ENCODE results near the gene CCDC149. TPM values are rescaled to one million over a fixed set of nuclear protein-coding genes. Genes with fewer than 3 reads are reported as not detected.

Gene CCDC149
- total and polyA plus RNA-seq, 9 of the 15 experiments (the other 6 are each of a cell fraction or from before 2014, with no cell fraction given) = 0.04 to 0.18 TPM; not detected in 7

- H3K36me3 ChIP-seq (ENCODE audit: control insufficient read depth, insufficient read depth, low read length) = no peaks in the 10 kb centered on the region
- no peak for ATAC-seq
- no peak for TF ChIP-seq EZH2 (IDR thresholded peaks at IDR 0.05; ENCODE audit: borderline replicate concordance, low read depth, low read length)
- no peak overlapping the region for H3K4me2 ChIP-seq (ENCODE audit: insufficient read depth, low read length)
- 4% methylated on average over 4 of the region's 4 CpGs for WGBS (ENCODE audit: insufficient coverage, low coverage, missing lambda C conversion rate)
- no peaks in the 10 kb centered on the region for H3K9me1 ChIP-seq (ENCODE audit: control insufficient read depth, insufficient read depth, low read length)
- H3K9me3 ChIP-seq (replicated peaks; ENCODE audit: control insufficient read depth, insufficient read depth, low read depth, low read length) = no peaks in the 10 kb centered on the region
- no peak overlapping the region for H2AFZ ChIP-seq (ENCODE audit: low read depth, low read length)
- H3K27me3 ChIP-seq (ENCODE audit: control insufficient read depth in 2 of 2, insufficient read depth in 2 of 2, low read length in 2 of 2) = no peaks in the 10 kb centered on the region
- H3K27ac ChIP-seq (ENCODE audit: extremely low read depth, low read depth, low read length) = no peak overlapping the region
- H3K4me3 ChIP-seq = no peak overlapping the region
- H4K20me1 ChIP-seq (replicated peaks; ENCODE audit: control insufficient read depth, insufficient read depth, low read length) = no peaks in the 10 kb centered on the region
- BruUV-seq (replicated peaks) = no TSS peak
- H3K9ac ChIP-seq (ENCODE audit: insufficient read depth in 1 of 2, low read depth in 2 of 2, low read length in 2 of 2) = no peak overlapping the region
- in situ Hi-C loops (cut with MboI) (no loop called here), intact Hi-C loops (cut with micrococcal nuclease) (no loop called here)
- H3K79me2 ChIP-seq (ENCODE audit: control insufficient read depth, insufficient read depth, low read length) = no peaks in the 10 kb centered on the region
- ChIA-PET CTCF (ENCODE audit: low intra/inter-chr PET ratio) (no interaction called here), POLR2A (no interaction called here)
- H3K4me1 ChIP-seq (replicated peaks in 1 of 2; ENCODE audit: control insufficient read depth in 2 of 2, insufficient read depth in 2 of 2, low read length in 2 of 2) = no peaks in the 10 kb centered on the region
- no peak for FAIRE-seq
- no peak for DNase-seq (ENCODE audit: extremely low read depth in 1 of 4, low spot score in 3 of 4)
These were observed 141.6 kb downstream of the CCDC149 start for GRCh38 chr4:24771241-24771640.

DNA sequence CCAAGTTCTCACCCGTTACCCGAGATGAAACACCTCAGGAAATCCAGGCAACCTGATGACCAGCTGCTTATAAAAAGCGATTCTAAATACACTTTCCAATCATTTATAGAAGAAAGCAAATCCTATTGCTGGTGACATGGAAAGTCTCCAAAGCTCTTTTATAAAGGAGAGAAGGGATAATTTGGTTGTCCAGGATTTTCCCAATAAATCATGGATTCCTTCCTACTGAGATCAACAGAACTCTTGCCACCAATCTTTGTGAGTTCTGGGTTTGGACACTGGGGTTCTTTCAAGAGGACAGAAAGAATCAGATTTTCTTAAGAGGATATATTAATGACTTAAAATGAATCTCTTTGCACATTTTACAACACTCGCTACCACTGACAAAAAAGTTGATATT, 142.2 kb downstream of the CCDC149 start:
- no peaks in the 10 kb centered on the region for H4K20me1 ChIP-seq (replicated peaks; ENCODE audit: control insufficient read depth, insufficient read depth, low read length)
- BruUV-seq (replicated peaks) = no TSS peak
- 3% methylated on average over 4 of the region's 4 CpGs for WGBS (ENCODE audit: insufficient coverage, low coverage, missing lambda C conversion rate)
- CTCF ChIA-PET (ENCODE audit: low intra/inter-chr PET ratio) = no interaction called here
- H3K4me3 ChIP-seq = no peak overlapping the region
- H3K4me1 ChIP-seq (replicated peaks in 1 of 2; ENCODE audit: control insufficient read depth in 2 of 2, insufficient read depth in 2 of 2, low read length in 2 of 2) = no peaks in the 10 kb centered on the region
- H3K27ac ChIP-seq (ENCODE audit: extremely low read depth, low read depth, low read length) = no peak overlapping the region
- FAIRE-seq = no peak
- no peak for DNase-seq (ENCODE audit: extremely low read depth in 1 of 4, low spot score in 3 of 4)
- no peaks in the 10 kb centered on the region for H3K9me3 ChIP-seq (replicated peaks; ENCODE audit: control insufficient read depth, insufficient read depth, low read depth, low read length)
- H2AFZ ChIP-seq (ENCODE audit: low read depth, low read length) = no peak overlapping the region
- in situ Hi-C loops (cut with MboI) = no loop called here
- H3K9ac ChIP-seq (ENCODE audit: insufficient read depth in 1 of 2, low read depth in 2 of 2, low read length in 2 of 2) = no peak overlapping the region
- no peaks in the 10 kb centered on the region for H3K79me2 ChIP-seq (ENCODE audit: control insufficient read depth, insufficient read depth, low read length)
- H3K36me3 ChIP-seq (ENCODE audit: control insufficient read depth, insufficient read depth, low read length) = no peaks in the 10 kb centered on the region
- intact Hi-C loops (cut with micrococcal nuclease) = no loop called here
- POLR2A ChIA-PET = no interaction called here
- no peak for ATAC-seq
- no peak overlapping the region for H3K4me2 ChIP-seq (ENCODE audit: insufficient read depth, low read length)
- no peaks in the 10 kb centered on the region for H3K27me3 ChIP-seq (ENCODE audit: control insufficient read depth in 2 of 2, insufficient read depth in 2 of 2, low read length in 2 of 2)
- H3K9me1 ChIP-seq (ENCODE audit: control insufficient read depth, insufficient read depth, low read length) = no peaks in the 10 kb centered on the region
- no peak for TF ChIP-seq PRPF4 (IDR thresholded peaks at IDR 0.05; ENCODE audit: insufficient read depth, low read depth, low read length, poor library complexity, severe bottlenecking)
- TF ChIP-seq PCBP2 (IDR thresholded peaks at IDR 0.05; ENCODE audit: low read depth, low read length, poor library complexity, severe bottlenecking) = no peak
- no peak for TF ChIP-seq ZNF431 (CRISPR knock-in tag; IDR thresholded peaks at IDR 0.05)
- TF ChIP-seq ZNF165 (CRISPR knock-in tag; IDR thresholded peaks at IDR 0.05; ENCODE audit: borderline replicate concordance) = no peak
- no peak for TF ChIP-seq AFF4 (CRISPR knock-in tag; IDR thresholded peaks at IDR 0.05)
